Gastroesophageal sphincter (tissue), 4 donors: ENCODE measurements around the gene PIK3R1. TPM values are rescaled to one million over a fixed set of nuclear protein-coding genes. Genes with fewer than 3 reads are reported as not detected.

Source experiments
- ATAC-seq: fragments of 150-250 bp; one replicate; pipeline ENCODE4 v1.9.1; 2016; ENCODE audit warnings: mild to moderate bottlenecking, moderate library complexity
- H3K27ac ChIP-seq, 4 donors: fragments of 200-600 bp; sonication (generic) in 3 of 4; 1 replicate in 3 of 4; 2 replicates in 1 of 4; pipeline ENCODE4 v1.5.1; 2016 to 2019
- H3K27me3 ChIP-seq: fragments of 200-600 bp; sonication (generic); one replicate; pipeline ENCODE4 v1.5.1; 2019
- H3K36me3 ChIP-seq, 2 donors: fragments of 200-600 bp; sonication (generic); one replicate each; pipeline ENCODE4 v1.5.1; 2019; ENCODE audit warnings: control low read depth in 1 of 2
- H3K4me1 ChIP-seq, 3 donors: fragments of 200-600 bp; sonication (generic); 1 replicate in 2 of 3; 2 replicates in 1 of 3; pipeline ENCODE4 v1.5.1; 2016 to 2019; ENCODE audit warnings: control low read depth in 2 of 3
- H3K4me3 ChIP-seq, 2 donors: fragments of 200-600 bp; sonication (generic); one replicate each; pipeline ENCODE4 v1.5.1; 2019; ENCODE audit warnings: mild to moderate bottlenecking in 1 of 2, moderate library complexity in 1 of 2
- H3K9me3 ChIP-seq, 3 donors: fragments of 200-600 bp; sonication (generic); one replicate each; pipeline ENCODE4 v1.5.1; 2017 to 2019; ENCODE audit warnings: control low read depth in 2 of 3
- CTCF ChIP-seq, 4 experiments: fragments of 200-600 bp in 2 of 4; fragments of 450-650 bp in 2 of 4; sonication (generic) in 1 of 4; IDR thresholded peaks; one replicate each; pipeline ENCODE4 v1.5.1; 2017 to 2019; ENCODE audit warnings: antibody characterized with exemption in 4 of 4, mild to moderate bottlenecking in 2 of 4, moderate library complexity in 2 of 4
- EP300 ChIP-seq: sonication (generic); formaldehyde crosslinking; IDR thresholded peaks from one replicate; pipeline ENCODE4 v1.6.1; 2017; ENCODE audit warnings: antibody characterized with exemption, mild to moderate bottlenecking
- POLR2A ChIP-seq, 2 donors: fragments of 450-650 bp; IDR thresholded peaks; one replicate each; pipeline ENCODE4 v1.6.1; 2017; ENCODE audit warnings: antibody characterized with exemption in 2 of 2, mild to moderate bottlenecking in 2 of 2, moderate library complexity in 1 of 2
- POLR2AphosphoS5 ChIP-seq: sonication (generic); formaldehyde crosslinking; IDR thresholded peaks from one replicate; pipeline ENCODE4 v1.6.1; 2017; ENCODE audit warnings: antibody characterized with exemption
- WGBS, 2 donors: methylation state at CpG; one replicate each; pipeline ENCODE4 v1.1.5; 2018; ENCODE audit warnings: low coverage in 1 of 2; 5-methylcytosine and 5-hydroxymethylcytosine counted together
- total RNA-seq, 4 donors: library from RNA; depleted of rRNA; stranded (reverse); fragments of >200 nt; gene quantifications; one replicate each; pipeline ENCODE4 v1.1.0, GENCODE V29; 2016

PIK3R1 gene
- total RNA-seq, 4 donors from 2014 or later, result 188 to 403 (median 312) TPM

GRCh38 chr5:68251386-68251785, 35.8 kb downstream of the PIK3R1 start:
- Histone ChIP-seq H3K27ac (peak overlapping the region; percentile 73 to 94 (median 79)), H3K4me3 (peak overlapping the region in 1 of 2 donors; percentile 32), H3K9me3 (no peaks in the 10 kb centered on the region), H3K36me3 (no peaks in the 10 kb centered on the region), H3K4me1 (peaks cover 49 to 98% (median 49%) of the 10 kb centered on the region in 3 donors), H3K27me3 (no peaks in the 10 kb centered on the region)
- TF ChIP-seq POLR2A (IDR thresholded peaks at IDR 0.05), result no peak
- TF ChIP-seq POLR2AphosphoS5, result no peak
- no peak for TF ChIP-seq EP300
- no peak for TF ChIP-seq CTCF (IDR thresholded peaks at IDR 0.05)
- WGBS, 2 donors, result 13 to 35% methylated on average over 4 of the region's 4 CpGs
- no peak for ATAC-seq

- H3K9me3 ChIP-seq, result no peaks in the 10 kb centered on the region
- peaks cover 49 to 99% (median 53%) of the 10 kb centered on the region in 3 donors for H3K4me1 ChIP-seq
- H3K27ac ChIP-seq, result peak overlapping the region; percentile 73 to 94 (median 79)
- 32 to 36% methylated on average over 2 to 4 of the region's 6 CpGs for WGBS, 2 donors
- ATAC-seq, result peak; percentile 82
- TF ChIP-seq POLR2A (IDR thresholded peaks at IDR 0.05) (no peak), POLR2AphosphoS5 (peak; percentile 65), CTCF (IDR thresholded peaks at IDR 0.05) (no peak)
- H3K4me3 ChIP-seq, result peak overlapping the region; percentile 30 to 32
- no peaks in the 10 kb centered on the region for H3K27me3 ChIP-seq
- no peaks in the 10 kb centered on the region for H3K36me3 ChIP-seq
Observed at GRCh38 chr5:68251804-68252522, 36.4 kb downstream of the PIK3R1 start.

GRCh38 chr5:68252673-68253623, 37.4 kb downstream of the PIK3R1 start:
- TF ChIP-seq POLR2AphosphoS5, result peak; percentile 52
- TF ChIP-seq CTCF (IDR thresholded peaks at IDR 0.05), result peak; percentile 21 to 82 (median 76)
- no peak for TF ChIP-seq EP300
- TF ChIP-seq POLR2A (IDR thresholded peaks at IDR 0.05), result no peak
- Histone ChIP-seq H3K36me3 (no peaks in the 10 kb centered on the region), H3K9me3 (no peaks in the 10 kb centered on the region), H3K27ac (peak overlapping the region; percentile 73 to 94 (median 79)), H3K27me3 (no peaks in the 10 kb centered on the region), H3K4me3 (peak overlapping the region; percentile 30 to 32), H3K4me1 (peaks cover 58 to 99% (median 62%) of the 10 kb centered on the region in 3 donors)
- ATAC-seq, result peak; percentile 54
- 15 to 19% methylated on average over 6 of the region's 6 CpGs for WGBS, 2 donors

- no peak for ATAC-seq
- WGBS, 2 donors, result 43 to 46% methylated on average over 5 to 6 of the region's 6 CpGs
- no peaks in the 10 kb centered on the region for H3K36me3 ChIP-seq
- peaks cover 63 to 100% (median 71%) of the 10 kb centered on the region in 3 donors for H3K4me1 ChIP-seq
- H3K27me3 ChIP-seq, result no peaks in the 10 kb centered on the region
- H3K9me3 ChIP-seq, result no peaks in the 10 kb centered on the region
- H3K27ac ChIP-seq, result peak overlapping the region; percentile 73 to 94 (median 79)
- TF ChIP-seq CTCF (IDR thresholded peaks at IDR 0.05), result no peak
- no peak for TF ChIP-seq POLR2AphosphoS5
- no peak for TF ChIP-seq POLR2A (IDR thresholded peaks at IDR 0.05)
- TF ChIP-seq EP300, result no peak
- peak overlapping the region; percentile 30 to 32 for H3K4me3 ChIP-seq
Observed at GRCh38 chr5:68253624-68254585, 38.3 kb downstream of the PIK3R1 start.
